HCT116 (cell line): ENCODE data around the gene ZMYM2. TPM values are rescaled to one million over a fixed set of nuclear protein-coding genes. Genes with fewer than 3 reads are reported as not detected.

Experiments
- ATAC-seq: fragments of 200-7000 bp; cut with Tn5 transposase; 2 replicates; pipeline ENCODE4 v1.9.1; 2020; ENCODE audit warnings: mild to moderate bottlenecking, moderate library complexity
- BruUV-seq: library from RNA; stranded (reverse); fragments of 400-500 nt; replicated peaks from 2 replicates; lab custom pipeline; 2021; lab: Mats Ljungman, UMichigan
- CTCF ChIA-PET: fragments of 300-600 bp; sonication (Branson Sonifier 250); formaldehyde crosslinking; loops from one replicate; lab custom pipeline; 2021; ENCODE audit warnings: antibody characterized with exemption; lab: Charles Lee
- POLR2A ChIA-PET: fragments of 300-600, 350-600 bp; sonication (Branson Sonifier 250); formaldehyde crosslinking; loops from one replicate; lab custom pipeline; 2021; ENCODE audit warnings: antibody characterized with exemption; lab: Charles Lee
- RAD21 ChIA-PET, 2 experiments: fragments of 300-600 bp; sonication (Branson Sonifier 250); formaldehyde crosslinking; loops; one replicate each; lab custom pipeline; 2023; ENCODE audit warnings: low total read pairs in 2 of 2; ENCODE audit not compliant: uncharacterized antibody in 2 of 2, unreplicated experiment in 2 of 2, low non-redundant PET in 1 of 2; lab: Charles Lee
- DNase-seq: peaks from one replicate; pipeline ENCODE4 v3.0.0-alpha.2; 2010; ENCODE audit warnings: low read depth, low spot score
- H2AFZ ChIP-seq: fragments of 200-600 bp; shearing (Covaris generic), sonication (generic); 2 replicates; pipeline ENCODE4 v1.6.1; 2017; ENCODE audit warnings: low read depth, mixed run types, mixed read lengths, antibody characterized with exemption, low read length; ENCODE audit not compliant: poor library complexity, severe bottlenecking
- H3K27ac ChIP-seq: 2 replicates; pipeline ENCODE4 v1.5.1; 2012; ENCODE audit warnings: low read depth, low read length
- H3K27me3 ChIP-seq: fragments of 200-600 bp; sonication (generic); 2 replicates; pipeline ENCODE4 v1.6.1; 2016; ENCODE audit warnings: mixed run types, low read length, mixed read lengths; ENCODE audit not compliant: insufficient read depth
- H3K36me3 ChIP-seq, 2 experiments: fragments of 200-500 bp in 1 of 2; fragments of 200-600 bp in 1 of 2; sonication (Bioruptor generic) in 1 of 2; sonication (generic) in 1 of 2; 2 replicates each; pipeline versions ENCODE4 v1.5.1 to v1.6.1; 2014 to 2016; ENCODE audit warnings: low read length in 2 of 2, inconsistent platforms in 1 of 2, mixed read lengths in 1 of 2, mixed run types in 1 of 2; ENCODE audit not compliant: insufficient read depth in 2 of 2, control insufficient read depth in 1 of 2
- H3K4me1 ChIP-seq, 2 experiments: fragments of 200-600 bp in 1 of 2; sonication (generic) in 1 of 2; 2 replicates each; pipeline versions ENCODE4 v1.5.1 to v1.6.1; 2012 to 2017; ENCODE audit warnings: low read length in 2 of 2, inconsistent platforms in 1 of 2, mild to moderate bottlenecking in 1 of 2, mixed read lengths in 1 of 2, mixed run types in 1 of 2, moderate library complexity in 1 of 2; ENCODE audit not compliant: insufficient read depth in 2 of 2, control insufficient read depth in 1 of 2
- H3K4me2 ChIP-seq: fragments of 200-600 bp; sonication (generic); 2 replicates; pipeline ENCODE4 v1.6.1; 2017; ENCODE audit warnings: mixed run types, low read length, mixed read lengths
- H3K4me3 ChIP-seq, 2 experiments: fragments of 200-600 bp in 1 of 2; sonication (generic) in 1 of 2; replicated peaks in 1 of 2; 2 replicates each; pipeline ENCODE4 v1.5.1; 2011 to 2016; ENCODE audit warnings: low read length in 2 of 2, control low read depth in 1 of 2, low read depth in 1 of 2, mild to moderate bottlenecking in 1 of 2, mixed read lengths in 1 of 2, mixed run types in 1 of 2
- H3K79me2 ChIP-seq: fragments of 200-600 bp; sonication (generic); 2 replicates; pipeline ENCODE4 v1.6.1; 2017; ENCODE audit warnings: mild to moderate bottlenecking, mixed run types, low read length, moderate library complexity, mixed read lengths; ENCODE audit not compliant: insufficient read depth
- H3K9ac ChIP-seq: fragments of 200-600 bp; sonication (generic); 2 replicates; pipeline ENCODE4 v1.6.1; 2016; ENCODE audit warnings: low read length, mixed read lengths
- H3K9me2 ChIP-seq: fragments of 200-600 bp; sonication (generic), shearing (Covaris generic); 2 replicates; pipeline ENCODE4 v1.6.1; 2017; ENCODE audit warnings: mixed run types, mild to moderate bottlenecking, moderate library complexity; ENCODE audit not compliant: insufficient read depth
- H3K9me3 ChIP-seq, 2 experiments: fragments of 200-500 bp in 1 of 2; fragments of 200-600 bp in 1 of 2; sonication (Bioruptor generic) in 1 of 2; sonication (generic) in 1 of 2; 2 replicates each; pipeline ENCODE4 v1.6.1; 2014 to 2017; ENCODE audit warnings: low read length in 2 of 2, mixed read lengths in 2 of 2, inconsistent platforms in 1 of 2, low read depth in 1 of 2, mild to moderate bottlenecking in 1 of 2, mixed run types in 1 of 2, moderate library complexity in 1 of 2; ENCODE audit not compliant: control insufficient read depth in 1 of 2, insufficient read depth in 1 of 2
- H4K20me1 ChIP-seq: fragments of 200-600 bp; sonication (generic), shearing (Covaris generic); 2 replicates; pipeline ENCODE4 v1.6.1; 2017; ENCODE audit warnings: mixed run types, mild to moderate bottlenecking, moderate library complexity; ENCODE audit not compliant: insufficient read depth
- ATF3 ChIP-seq: IDR thresholded peaks from 2 replicates; pipeline ENCODE4 v1.6.1; 2012
- CBX3 ChIP-seq: IDR thresholded peaks from 2 replicates; pipeline ENCODE4 v1.6.1; 2012; ENCODE audit warnings: low read depth
- CEBPB ChIP-seq: IDR thresholded peaks from 2 replicates; pipeline ENCODE4 v1.6.1; 2012; ENCODE audit warnings: low read depth
- CTCF ChIP-seq, 3 experiments: fragments of 200-600 bp in 1 of 3; sonication (generic) in 1 of 3; IDR thresholded peaks in 2 of 3; conservative IDR thresholded peaks in 1 of 3; 2 replicates each; pipeline ENCODE4 v1.5.1; 2012 to 2017; ENCODE audit warnings: low read depth in 2 of 3, low read length in 2 of 3, antibody characterized with exemption in 1 of 3, borderline replicate concordance in 1 of 3, control low read depth in 1 of 3, mild to moderate bottlenecking in 1 of 3, mixed read lengths in 1 of 3, mixed run types in 1 of 3, moderate library complexity in 1 of 3; ENCODE audit not compliant: insufficient read depth in 1 of 3
- EGR1 ChIP-seq: IDR thresholded peaks from 2 replicates; pipeline ENCODE4 v1.6.1; 2012; ENCODE audit warnings: low read depth
- EZH2phosphoT487 ChIP-seq: fragments of 200-600 bp; IDR thresholded peaks from 2 replicates; pipeline ENCODE4 v1.6.1; 2018; ENCODE audit warnings: antibody characterized with exemption, borderline replicate concordance
- FOSL1 ChIP-seq: IDR thresholded peaks from 2 replicates; pipeline ENCODE4 v1.6.1; 2012; ENCODE audit warnings: low read depth
- JUND ChIP-seq: IDR thresholded peaks from 2 replicates; pipeline ENCODE4 v1.6.1; 2012
- MAX ChIP-seq: IDR thresholded peaks from 2 replicates; pipeline ENCODE4 v1.6.1; 2012
- POLR2A ChIP-seq: IDR thresholded peaks from 2 replicates; pipeline ENCODE4 v1.7.0; 2011; ENCODE audit warnings: borderline replicate concordance; ENCODE audit not compliant: insufficient read depth, insufficient read length; ENCODE audit errors: extremely low read depth
- POLR2AphosphoS5 ChIP-seq: IDR thresholded peaks from 2 replicates; pipeline ENCODE4 v1.6.1; 2011; ENCODE audit warnings: mild to moderate bottlenecking, low read depth, low read length, moderate library complexity
- RAD21 ChIP-seq: IDR thresholded peaks from 2 replicates; pipeline ENCODE4 v1.6.1; 2012; ENCODE audit warnings: low read depth, mild to moderate bottlenecking
- REST ChIP-seq: IDR thresholded peaks from 2 replicates; pipeline ENCODE4 v1.6.1; 2012; ENCODE audit warnings: low read depth
- SP1 ChIP-seq: IDR thresholded peaks from 2 replicates; pipeline ENCODE4 v1.6.1; 2012; ENCODE audit warnings: low read depth
- SRF ChIP-seq: IDR thresholded peaks from 2 replicates; pipeline ENCODE4 v1.6.1; 2012; ENCODE audit warnings: low read depth
- TCF7L2 ChIP-seq: IDR thresholded peaks from 2 replicates; pipeline ENCODE4 v1.7.0; 2011; ENCODE audit warnings: borderline replicate concordance, inconsistent platforms; ENCODE audit not compliant: insufficient read depth, insufficient read length; ENCODE audit errors: extremely low read depth
- YY1 ChIP-seq: IDR thresholded peaks from 2 replicates; pipeline ENCODE4 v1.6.1; 2011; ENCODE audit warnings: low read length, low read depth, moderate library complexity, mild to moderate bottlenecking; ENCODE audit not compliant: insufficient replicate concordance; ENCODE audit errors: extremely low read depth
- ZFX ChIP-seq: fragments of 450-650 bp; IDR thresholded peaks from 2 replicates; pipeline ENCODE4 v1.6.1; 2017
- ZNF274 ChIP-seq: fragments of 200-500 bp; sonication (Bioruptor generic); IDR thresholded peaks from 2 replicates; pipeline ENCODE4 v1.6.1; 2014; ENCODE audit warnings: mild to moderate bottlenecking, low read depth, low read length, inconsistent platforms
- intact Hi-C: fragments of 100-400 bp; cut with micrococcal nuclease; formaldehyde crosslinking; loops from 2 replicates; pipeline ENCODE4 v1.10.0; 2022
- total RNA-seq: library from RNA; stranded (reverse); gene quantifications from one replicate; pipeline ENCODE4 v1.2.1, GENCODE V29; 2021; ENCODE audit not compliant: unreplicated experiment
- TF ChIP-seq, protein P1 (sequence below): IDR thresholded peaks from 2 replicates; pipeline ENCODE4 v1.6.1; 2011; ENCODE audit warnings: mild to moderate bottlenecking, low read length, moderate library complexity; ENCODE audit not compliant: insufficient replicate concordance; ENCODE audit errors: extremely low read depth

Gene ZMYM2
- total RNA-seq, 1 experiment from 2014 or later = 53.0 TPM

- Histone ChIP-seq H3K79me2 (peaks cover 60% of the 10 kb centered on the region), H4K20me1 (no peaks in the 10 kb centered on the region), H3K9ac (no peak overlapping the region), H3K36me3 (peaks cover 0 to 33% of the 10 kb centered on the region in 2 experiments; a peak in 3 of 4 replicates), H3K4me3 (no peak overlapping the region), H3K27ac (no peak overlapping the region), H3K27me3 (no peaks in the 10 kb centered on the region), H3K9me3 (peaks cover 11 to 18% of the 10 kb centered on the region in 2 experiments), H2AFZ (no peak overlapping the region), H3K4me1 (peaks cover 3 to 17% of the 10 kb centered on the region in 2 experiments; a peak in 3 of 4 replicates), H3K4me2 (no peak overlapping the region), H3K9me2 (no peaks in the 10 kb centered on the region)
- DNase-seq = no peak
- ChIA-PET CTCF (no interaction called here), RAD21 (no interaction called here), POLR2A (no interaction called here)
- no TSS peak for BruUV-seq
- TF ChIP-seq SP1 (no peak), ATF3 (no peak), CEBPB (no peak), FOSL1 (no peak), RAD21 (no peak), YY1 (no peak), EGR1 (no peak), JUND (no peak), ZNF274 (no peak), POLR2AphosphoS5 (no peak), CBX3 (no peak), CTCF (IDR thresholded peaks at IDR 0.05 in 2 of 3, conservative IDR thresholded peaks at IDR 0.05 in 1 of 3; ENCODE audit: borderline replicate concordance in 1 of 3, insufficient read depth in 1 of 3, low read depth in 2 of 3, low read length in 2 of 3) (no peak), MAX (no peak), POLR2A (no peak), REST (no peak), TCF7L2 (no peak), SRF (no peak), ZFX (no peak), EZH2phosphoT487 (no peak)
- TF ChIP-seq, protein P1, sequence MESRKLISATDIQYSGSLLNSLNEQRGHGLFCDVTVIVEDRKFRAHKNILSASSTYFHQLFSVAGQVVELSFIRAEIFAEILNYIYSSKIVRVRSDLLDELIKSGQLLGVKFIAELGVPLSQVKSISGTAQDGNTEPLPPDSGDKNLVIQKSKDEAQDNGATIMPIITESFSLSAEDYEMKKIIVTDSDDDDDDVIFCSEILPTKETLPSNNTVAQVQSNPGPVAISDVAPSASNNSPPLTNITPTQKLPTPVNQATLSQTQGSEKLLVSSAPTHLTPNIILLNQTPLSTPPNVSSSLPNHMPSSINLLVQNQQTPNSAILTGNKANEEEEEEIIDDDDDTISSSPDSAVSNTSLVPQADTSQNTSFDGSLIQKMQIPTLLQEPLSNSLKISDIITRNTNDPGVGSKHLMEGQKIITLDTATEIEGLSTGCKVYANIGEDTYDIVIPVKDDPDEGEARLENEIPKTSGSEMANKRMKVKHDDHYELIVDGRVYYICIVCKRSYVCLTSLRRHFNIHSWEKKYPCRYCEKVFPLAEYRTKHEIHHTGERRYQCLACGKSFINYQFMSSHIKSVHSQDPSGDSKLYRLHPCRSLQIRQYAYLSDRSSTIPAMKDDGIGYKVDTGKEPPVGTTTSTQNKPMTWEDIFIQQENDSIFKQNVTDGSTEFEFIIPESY = no peak
- intact Hi-C loops = no loop called here
- ATAC-seq = no peak
These were observed 58.3 kb downstream of the ZMYM2 start for GRCh38 chr13:20016649-20017364.
